HG03378 (cell line): Measurements from ENCODE around the gene CAND2.

Experiments
- ATAC-seq: cut with Tn5 transposase; IDR thresholded peaks from one replicate; pipeline ENCODE4 v1.9.1; 2021; ENCODE audit warnings: mild to moderate bottlenecking, moderate library complexity; ENCODE audit not compliant: unreplicated experiment

The CAND2 gene

GRCh38 chr3:12803371-12803770 lies 6.9 kb downstream of the CAND2 start:
- ATAC-seq, result no peak

GRCh38 chr3:12807066-12807465 lies 10.6 kb downstream of the CAND2 start:
- ATAC-seq, result no peak

GRCh38 chr3:12807601-12808359 lies 11.3 kb downstream of the CAND2 start:
- no peak for ATAC-seq

- ATAC-seq, result no peak
Observed at GRCh38 chr3:12808587-12808986, 12.1 kb downstream of the CAND2 start.

GRCh38 chr3:12809001-12809400 lies 12.5 kb downstream of the CAND2 start:
- no peak for ATAC-seq

- ATAC-seq, result no peak
Observed at GRCh38 chr3:12809435-12809834, 13.0 kb downstream of the CAND2 start.

GRCh38 chr3:12810013-12810780 lies 13.7 kb downstream of the CAND2 start:
- ATAC-seq, result peak; percentile 95

- ATAC-seq, result no peak
Observed at GRCh38 chr3:12810961-12811360, 14.5 kb downstream of the CAND2 start.

GRCh38 chr3:12812812-12813211 lies 16.3 kb downstream of the CAND2 start:
- no peak for ATAC-seq

GRCh38 chr3:12813967-12814366 lies 17.5 kb downstream of the CAND2 start:
- no peak for ATAC-seq

- ATAC-seq, result no peak
Observed at GRCh38 chr3:12815078-12815477, 18.6 kb downstream of the CAND2 start.

GRCh38 chr3:12815719-12816118 lies 19.2 kb downstream of the CAND2 start:
- ATAC-seq, result no peak

- no peak for ATAC-seq
Observed at GRCh38 chr3:12816521-12817342, 20.3 kb downstream of the CAND2 start.

- ATAC-seq, result no peak
Observed at GRCh38 chr3:12817343-12817710, 20.8 kb downstream of the CAND2 start.

- no peak for ATAC-seq
Observed at GRCh38 chr3:12818273-12818672, 21.8 kb downstream of the CAND2 start.

GRCh38 chr3:12818773-12819172 lies 22.3 kb downstream of the CAND2 start:
- ATAC-seq, result no peak

GRCh38 chr3:12822725-12823373 lies 26.4 kb downstream of the CAND2 start:
- ATAC-seq, result no peak

GRCh38 chr3:12824299-12824698 lies 27.8 kb downstream of the CAND2 start:
- no peak for ATAC-seq

- no peak for ATAC-seq
Observed at GRCh38 chr3:12825156-12825555, 28.7 kb downstream of the CAND2 start.

- no peak for ATAC-seq
Observed at GRCh38 chr3:12828751-12829150, 32.3 kb downstream of the CAND2 start.

- no peak for ATAC-seq
Observed at GRCh38 chr3:12829404-12829803, 32.9 kb downstream of the CAND2 start.
